Thyroid gland (tissue), 4 donors: ENCODE data around the gene KCNH6.

ENCODE experiments used
- POLR2A ChIP-seq, 2 donors: fragments of 450-650 bp; IDR thresholded peaks; one replicate each; pipeline ENCODE4 v1.6.1; 2017; ENCODE audit warnings: antibody characterized with exemption in 2 of 2, mild to moderate bottlenecking in 2 of 2, moderate library complexity in 1 of 2
- TF ChIP-seq, protein P1 (sequence below), 6 experiments: fragments of 200-600 bp in 3 of 6; fragments of 450-650 bp in 3 of 6; sonication (generic) in 3 of 6; IDR thresholded peaks; one replicate each; pipeline ENCODE4 v1.5.1; 2016 to 2019; ENCODE audit warnings: antibody characterized with exemption in 6 of 6, mild to moderate bottlenecking in 2 of 6, inconsistent platforms in 1 of 6, moderate library complexity in 1 of 6

DNA sequence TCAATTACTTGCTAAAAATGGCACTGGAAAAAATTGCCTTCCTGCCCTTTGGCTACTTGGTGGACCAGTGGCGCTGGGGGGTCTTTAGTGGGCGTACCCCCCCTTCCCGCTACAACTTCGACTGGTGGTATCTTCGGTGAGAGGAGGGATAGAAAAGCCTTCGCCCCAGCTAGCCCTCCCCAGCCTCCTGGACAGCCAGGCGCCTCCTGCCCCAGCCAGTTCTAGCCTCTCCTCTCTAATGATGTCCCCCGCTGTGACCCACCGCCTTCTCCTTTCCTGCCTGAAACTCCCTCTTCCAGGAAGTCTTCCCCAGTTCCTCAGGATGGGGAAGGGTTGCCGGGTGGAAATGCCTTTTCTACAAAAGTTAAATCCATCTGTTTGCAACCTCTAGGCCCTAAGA, 40.1 kb upstream of the KCNH6 start:
- TF ChIP-seq, protein P1, sequence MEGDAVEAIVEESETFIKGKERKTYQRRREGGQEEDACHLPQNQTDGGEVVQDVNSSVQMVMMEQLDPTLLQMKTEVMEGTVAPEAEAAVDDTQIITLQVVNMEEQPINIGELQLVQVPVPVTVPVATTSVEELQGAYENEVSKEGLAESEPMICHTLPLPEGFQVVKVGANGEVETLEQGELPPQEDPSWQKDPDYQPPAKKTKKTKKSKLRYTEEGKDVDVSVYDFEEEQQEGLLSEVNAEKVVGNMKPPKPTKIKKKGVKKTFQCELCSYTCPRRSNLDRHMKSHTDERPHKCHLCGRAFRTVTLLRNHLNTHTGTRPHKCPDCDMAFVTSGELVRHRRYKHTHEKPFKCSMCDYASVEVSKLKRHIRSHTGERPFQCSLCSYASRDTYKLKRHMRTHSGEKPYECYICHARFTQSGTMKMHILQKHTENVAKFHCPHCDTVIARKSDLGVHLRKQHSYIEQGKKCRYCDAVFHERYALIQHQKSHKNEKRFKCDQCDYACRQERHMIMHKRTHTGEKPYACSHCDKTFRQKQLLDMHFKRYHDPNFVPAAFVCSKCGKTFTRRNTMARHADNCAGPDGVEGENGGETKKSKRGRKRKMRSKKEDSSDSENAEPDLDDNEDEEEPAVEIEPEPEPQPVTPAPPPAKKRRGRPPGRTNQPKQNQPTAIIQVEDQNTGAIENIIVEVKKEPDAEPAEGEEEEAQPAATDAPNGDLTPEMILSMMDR (IDR thresholded peaks at IDR 0.05), result no peak
- TF ChIP-seq POLR2A (IDR thresholded peaks at IDR 0.05), result no peak
